ENCODE data around the gene C3orf49.

C3orf49 gene

DNA sequence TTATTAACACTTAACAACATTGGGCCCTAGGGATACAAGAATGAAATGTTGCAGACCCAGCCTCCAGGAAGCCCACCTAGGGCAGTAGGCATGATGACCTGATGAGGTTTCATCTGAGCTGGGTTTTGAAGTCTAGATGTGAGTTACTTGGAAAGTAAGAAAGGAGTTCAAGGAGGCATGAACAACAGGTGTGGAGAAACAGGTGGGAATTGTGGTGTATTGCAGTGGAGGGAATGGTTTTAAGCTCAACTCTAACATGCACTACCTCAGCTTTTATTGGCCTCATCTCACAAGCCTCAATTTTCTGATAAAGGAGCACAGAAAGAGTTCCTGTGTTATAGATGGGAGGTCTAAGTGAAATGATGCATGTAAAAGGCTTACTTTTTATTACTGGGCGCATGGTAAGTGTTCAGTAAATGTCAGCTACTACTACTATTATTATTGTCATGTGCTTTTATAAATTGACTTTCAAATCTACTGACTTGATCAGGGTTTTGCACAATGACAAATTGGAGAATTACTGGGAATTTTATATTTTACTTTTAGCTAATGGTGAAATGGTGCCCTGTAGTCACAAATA lies 73.8 kb downstream of the C3orf49 start:
- no peak for DNase-seq

GRCh38 chr3:63895422-63896189 lies 76.5 kb downstream of the C3orf49 start:
- DNase-seq: no peak

DNA sequence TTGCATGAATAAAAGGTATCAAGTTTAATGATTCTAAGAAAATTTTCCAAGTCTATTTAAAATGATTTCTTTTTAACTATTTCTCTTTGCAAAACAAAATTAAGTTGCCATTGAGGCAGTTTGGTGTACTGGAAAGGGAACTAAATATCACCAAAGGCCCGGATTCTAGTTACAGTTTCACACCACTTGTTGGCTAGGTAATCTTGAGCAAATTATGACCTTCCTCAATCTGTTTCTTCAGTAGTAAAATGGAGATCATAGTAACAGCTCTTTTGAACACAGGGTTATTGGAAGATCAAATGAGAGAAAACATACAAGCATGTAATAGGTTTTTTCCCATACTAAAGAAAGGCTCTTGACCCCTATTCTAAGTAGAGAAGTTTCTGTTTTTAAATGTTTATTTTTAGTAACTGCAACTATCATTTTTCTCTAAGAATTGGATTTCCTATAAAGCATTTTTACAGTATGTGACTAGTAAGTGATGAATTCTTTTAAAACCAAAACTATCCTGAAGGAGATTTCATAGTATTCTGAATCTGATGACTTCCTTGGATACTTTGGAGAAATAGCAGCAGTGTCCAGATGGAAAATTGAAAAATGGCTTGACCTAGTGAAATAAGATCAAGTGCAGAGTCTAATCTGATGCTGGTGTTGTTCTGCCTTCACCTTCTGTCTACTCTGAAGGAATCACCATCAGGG lies 77.4 kb downstream of the C3orf49 start:
- no peak for DNase-seq
